GM21515 (cell line): ENCODE measurements around the gene KRTAP19-7.

Experiments
- ATAC-seq: cut with Tn5 transposase; IDR thresholded peaks from one replicate; pipeline ENCODE4 v1.9.1; 2021; ENCODE audit not compliant: unreplicated experiment

The KRTAP19-7 gene

GRCh38 chr21:30561264-30561895, at the start of gene KRTAP19-7:
Gene KRTAP19-7, minus strand, starts transcription at chr21:30561314. Its CDS starts 25 bp downstream, at chr21:30561289.
- ATAC-seq, result no peak

- no peak for ATAC-seq
Measured at GRCh38 chr21:30605968-30606367, 44.9 kb upstream of the KRTAP19-7 start.

- ATAC-seq, result no peak
Measured at GRCh38 chr21:30600787-30601186, 39.7 kb upstream of the KRTAP19-7 start, which contains the start of gene KRTAP22-1. Gene KRTAP22-1, plus strand, starts transcription at chr21:30601087.

- ATAC-seq, result no peak
Measured at GRCh38 chr21:30598802-30599201, 37.7 kb upstream of the KRTAP19-7 start, which contains the start of gene KRTAP6-2. Gene KRTAP6-2, minus strand, starts transcription at chr21:30598902. Its CDS starts 28 bp downstream, at chr21:30598874.

GRCh38 chr21:30592140-30592539, 31.0 kb upstream of the KRTAP19-7 start, which contains the start of gene KRTAP6-3:
Gene KRTAP6-3, plus strand, starts transcription at chr21:30592440. Its CDS starts 6 bp downstream, at chr21:30592446.
- no peak for ATAC-seq

GRCh38 chr21:30590297-30590696, 29.2 kb upstream of the KRTAP19-7 start, which contains the start of gene KRTAP22-2:
Gene KRTAP22-2, minus strand, starts transcription at chr21:30590397.
- no peak for ATAC-seq

GRCh38 chr21:30582870-30583269, 21.8 kb upstream of the KRTAP19-7 start:
- no peak for ATAC-seq

GRCh38 chr21:30580132-30580531, 19.0 kb upstream of the KRTAP19-7 start:
- no peak for ATAC-seq

GRCh38 chr21:30579346-30579745, 18.2 kb upstream of the KRTAP19-7 start:
- ATAC-seq, result no peak

GRCh38 chr21:30577766-30578165, 16.7 kb upstream of the KRTAP19-7 start:
- ATAC-seq, result no peak

GRCh38 chr21:30567617-30568016, 6.5 kb upstream of the KRTAP19-7 start:
- ATAC-seq, result no peak

GRCh38 chr21:30563630-30564029, 2.5 kb upstream of the KRTAP19-7 start:
- no peak for ATAC-seq

GRCh38 chr21:30563072-30563471, 2.0 kb upstream of the KRTAP19-7 start:
- no peak for ATAC-seq

- ATAC-seq, result no peak
Measured at GRCh38 chr21:30561957-30562356, 843 bp upstream of the KRTAP19-7 start.

- ATAC-seq, result no peak
Measured at GRCh38 chr21:30555095-30555494, 6.0 kb downstream of the KRTAP19-7 start.

GRCh38 chr21:30552782-30553181, 8.3 kb downstream of the KRTAP19-7 start:
- ATAC-seq, result no peak

GRCh38 chr21:30541764-30542163, 19.4 kb downstream of the KRTAP19-7 start, which contains the start of gene KRTAP19-6:
Gene KRTAP19-6, minus strand, starts transcription at chr21:30541864. Its CDS starts 31 bp downstream, at chr21:30541833.
- no peak for ATAC-seq

- no peak for ATAC-seq
Measured at GRCh38 chr21:30518876-30519275, 42.2 kb downstream of the KRTAP19-7 start.

GRCh38 chr21:30515681-30516080, 45.4 kb downstream of the KRTAP19-7 start:
- ATAC-seq, result no peak
